ENCODE results near the gene SH3PXD2A. TPM values are rescaled to one million over a fixed set of nuclear protein-coding genes. Genes with fewer than 3 reads are reported as not detected.

The SH3PXD2A gene
- total and polyA plus RNA-seq, 12 donors, result 6.9 to 44.9 (median 34.4) TPM

GRCh38 chr10:103582331-103583123 lies 272.8 kb downstream of the SH3PXD2A start:
- H3K4me3 ChIP-seq, result no peak overlapping the region
- intact Hi-C loops (cut with DNase I), result no loop called here
- H3K36me3 ChIP-seq, result peaks cover 0 to 1% (median 0%) of the 10 kb centered on the region in 9 donors
- no peak for DNase-seq
- peaks cover 0 to 19% (median 7%) of the 10 kb centered on the region in 9 donors for H3K4me1 ChIP-seq
- H3K27ac ChIP-seq, result no peak overlapping the region
- TF ChIP-seq, protein P1, sequence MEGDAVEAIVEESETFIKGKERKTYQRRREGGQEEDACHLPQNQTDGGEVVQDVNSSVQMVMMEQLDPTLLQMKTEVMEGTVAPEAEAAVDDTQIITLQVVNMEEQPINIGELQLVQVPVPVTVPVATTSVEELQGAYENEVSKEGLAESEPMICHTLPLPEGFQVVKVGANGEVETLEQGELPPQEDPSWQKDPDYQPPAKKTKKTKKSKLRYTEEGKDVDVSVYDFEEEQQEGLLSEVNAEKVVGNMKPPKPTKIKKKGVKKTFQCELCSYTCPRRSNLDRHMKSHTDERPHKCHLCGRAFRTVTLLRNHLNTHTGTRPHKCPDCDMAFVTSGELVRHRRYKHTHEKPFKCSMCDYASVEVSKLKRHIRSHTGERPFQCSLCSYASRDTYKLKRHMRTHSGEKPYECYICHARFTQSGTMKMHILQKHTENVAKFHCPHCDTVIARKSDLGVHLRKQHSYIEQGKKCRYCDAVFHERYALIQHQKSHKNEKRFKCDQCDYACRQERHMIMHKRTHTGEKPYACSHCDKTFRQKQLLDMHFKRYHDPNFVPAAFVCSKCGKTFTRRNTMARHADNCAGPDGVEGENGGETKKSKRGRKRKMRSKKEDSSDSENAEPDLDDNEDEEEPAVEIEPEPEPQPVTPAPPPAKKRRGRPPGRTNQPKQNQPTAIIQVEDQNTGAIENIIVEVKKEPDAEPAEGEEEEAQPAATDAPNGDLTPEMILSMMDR (IDR thresholded peaks at IDR 0.05), result no peak
- H3K9me3 ChIP-seq, result peaks cover 0 to 6% (median 0%) of the 10 kb centered on the region in 11 donors
- no peak for ATAC-seq
- WGBS, 2 donors, result 85 to 89% methylated on average over 13 of the region's 13 CpGs
- peaks cover 0 to 27% (median 21%) of the 10 kb centered on the region in 7 donors for H3K27me3 ChIP-seq

DNA sequence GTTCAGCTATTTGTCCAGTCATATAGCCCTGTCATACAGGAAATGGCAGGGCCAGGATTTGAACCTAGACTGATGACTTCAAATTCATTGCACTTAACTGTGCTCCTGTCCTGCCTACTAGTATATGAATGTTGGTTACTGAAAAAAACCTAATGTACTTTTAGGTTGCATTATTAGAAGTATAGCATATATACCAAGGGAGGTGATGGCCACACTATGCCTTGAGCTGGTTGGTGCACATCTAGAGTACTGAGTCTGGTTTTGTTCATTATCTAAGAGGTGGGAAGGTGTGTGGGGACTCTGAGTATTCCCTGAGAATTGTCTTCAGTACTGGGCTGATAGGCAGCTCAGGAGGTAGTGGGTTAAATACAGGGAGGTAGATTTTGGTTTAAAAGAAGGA lies 273.9 kb downstream of the SH3PXD2A start:
- H3K27me3 ChIP-seq, result peaks cover 0 to 27% (median 21%) of the 10 kb centered on the region in 7 donors
- no peaks in the 10 kb centered on the region for H3K36me3 ChIP-seq
- TF ChIP-seq, protein P1 (IDR thresholded peaks at IDR 0.05), result no peak
- no peak for DNase-seq
- no peaks in the 10 kb centered on the region for H3K9me3 ChIP-seq
- H3K27ac ChIP-seq, result no peak overlapping the region
- no peak for ATAC-seq
- peaks cover 0 to 19% (median 7%) of the 10 kb centered on the region in 9 donors for H3K4me1 ChIP-seq
- intact Hi-C loops (cut with DNase I), result no loop called here
- H3K4me3 ChIP-seq, result no peak overlapping the region

DNA sequence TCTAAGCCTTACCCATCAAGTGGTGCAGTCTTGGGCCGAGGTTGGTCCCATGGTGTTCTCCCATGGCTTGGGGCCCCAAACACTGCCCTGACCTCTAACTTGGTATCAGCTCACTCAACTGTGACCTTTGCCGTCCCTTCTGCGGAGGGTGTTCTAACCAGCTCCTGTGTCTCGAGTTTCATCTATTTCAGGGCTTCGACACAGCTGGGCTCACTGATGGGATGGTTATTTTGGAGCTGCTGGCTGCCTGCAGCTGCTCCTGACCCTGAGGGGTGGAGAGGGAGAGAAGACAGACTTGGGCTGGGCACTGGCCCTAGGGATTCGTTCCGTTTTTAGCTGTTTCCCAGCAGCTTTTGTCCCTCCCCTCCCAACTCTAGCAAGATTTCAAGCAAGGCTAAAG lies 274.9 kb downstream of the SH3PXD2A start:
- ATAC-seq (peak in 6 of 8 donors; percentile 9 to 81 (median 56)), DNase-seq (peak in 1 of 2 donors; percentile 32)
- H3K4me3 ChIP-seq, result no peak overlapping the region
- H3K36me3 ChIP-seq, result no peaks in the 10 kb centered on the region
- TF ChIP-seq, protein P1 (IDR thresholded peaks at IDR 0.05), result no peak
- no peaks in the 10 kb centered on the region for H3K9me3 ChIP-seq
- H3K27me3 ChIP-seq, result peaks cover 0 to 27% (median 21%) of the 10 kb centered on the region in 7 donors
- H3K4me1 ChIP-seq, result peaks cover 0 to 19% (median 7%) of the 10 kb centered on the region in 9 donors
- H3K27ac ChIP-seq, result peak overlapping the region in 1 of 10 donors; percentile 7
- 30 to 42% methylated on average over 7 of the region's 7 CpGs for WGBS, 2 donors
- intact Hi-C loops (cut with DNase I), result no loop called here

DNA sequence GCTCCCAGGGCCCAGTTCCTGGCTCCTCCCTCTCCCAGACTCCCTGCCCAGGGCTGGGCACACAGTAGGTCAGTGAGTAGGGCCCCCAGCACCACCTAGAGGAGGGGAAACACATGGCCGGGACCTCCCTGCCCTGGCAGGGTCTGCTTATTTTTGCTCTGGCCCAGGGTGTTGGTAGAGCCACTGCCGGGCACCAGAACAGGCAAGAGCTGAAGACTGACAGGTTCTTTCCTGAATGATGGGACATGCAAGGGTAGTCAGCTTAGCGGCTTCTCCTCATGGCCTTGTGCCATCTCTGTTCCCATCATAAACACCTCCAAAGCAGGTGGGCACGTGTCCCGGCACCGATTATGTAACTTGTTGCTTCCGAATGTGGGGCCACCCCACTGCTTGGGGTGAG lies 275.4 kb downstream of the SH3PXD2A start:
- TF ChIP-seq, protein P1 (IDR thresholded peaks at IDR 0.05), result no peak
- Histone ChIP-seq H3K4me3 (no peak overlapping the region), H3K4me1 (peaks cover 0 to 19% (median 7%) of the 10 kb centered on the region in 9 donors), H3K36me3 (no peaks in the 10 kb centered on the region), H3K27me3 (peaks cover 0 to 25% (median 20%) of the 10 kb centered on the region in 7 donors), H3K9me3 (no peaks in the 10 kb centered on the region), H3K27ac (peak overlapping the region in 1 of 10 donors; percentile 7)
- ATAC-seq, result peak in 1 of 8 donors; percentile 23
- WGBS, 2 donors, result 75 to 83% methylated on average over 7 of the region's 7 CpGs
- intact Hi-C loops (cut with DNase I), result no loop called here
- DNase-seq, result no peak

All from heart right ventricle (tissue), 16 donors.